ENCODE data around the gene DIP2B.
A peak's percentile ranks its signal among the peaks of the same experiment; 100 is the strongest.

DIP2B gene

DNA sequence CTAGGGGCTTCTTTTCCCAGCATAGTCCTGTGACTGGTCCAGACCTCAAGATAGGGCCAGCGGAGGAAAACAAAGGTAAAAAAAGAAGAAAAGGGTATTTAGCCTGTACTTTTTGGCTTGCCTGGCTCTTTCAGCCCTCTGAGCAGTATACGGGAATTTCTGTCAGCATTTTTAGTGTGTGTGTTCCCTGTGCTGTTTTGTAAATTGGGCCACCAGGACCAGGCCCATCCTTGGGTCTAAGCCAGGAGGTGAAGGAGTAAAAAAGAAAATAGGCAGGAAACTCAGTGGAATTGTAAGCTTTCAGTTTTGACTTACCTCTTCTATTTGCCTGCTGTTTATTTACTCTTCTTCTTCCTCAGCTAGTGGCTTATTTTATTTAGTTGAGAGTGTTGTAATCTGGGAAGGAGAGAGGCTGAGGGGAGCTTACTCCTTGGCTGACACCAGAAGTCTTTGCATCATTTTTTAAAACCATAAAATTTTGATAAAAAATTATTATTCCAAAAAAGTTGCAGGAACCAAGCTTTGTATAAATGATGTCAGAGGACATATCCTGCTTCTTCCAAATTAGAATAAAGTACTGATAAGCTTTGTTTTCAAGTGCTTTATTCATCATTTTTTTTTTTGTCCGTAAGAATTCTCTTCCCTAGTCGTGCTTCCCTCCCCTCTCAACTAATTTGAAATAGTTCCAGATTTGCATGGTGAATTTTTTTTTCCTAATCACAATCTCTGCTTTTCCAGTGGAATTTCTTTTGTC, 63.7 kb downstream of the DIP2B start:
- peaks cover 60% of the 10 kb centered on the region for H3K4me1 Mint-ChIP-seq (ENCODE audit: low read depth)
- no peaks in the 10 kb centered on the region for H3K27me3 Mint-ChIP-seq
- no peak overlapping the region for H3K4me3 Mint-ChIP-seq
- H3K27ac Mint-ChIP-seq = no peak overlapping the region
- H3K36me3 Mint-ChIP-seq (ENCODE audit: low read depth) = peaks cover 1% of the 10 kb centered on the region
- DNase-seq = no peak
- peaks cover 3% of the 10 kb centered on the region for H3K9me3 Mint-ChIP-seq

GRCh38 chr12:50569321-50569720, 64.5 kb downstream of the DIP2B start:
- no peak for DNase-seq
- Mint-ChIP-seq H3K4me1 (ENCODE audit: low read depth) (peaks cover 58% of the 10 kb centered on the region), H3K36me3 (ENCODE audit: low read depth) (peaks cover 1% of the 10 kb centered on the region), H3K27ac (no peak overlapping the region), H3K9me3 (peaks cover 3% of the 10 kb centered on the region), H3K27me3 (no peaks in the 10 kb centered on the region), H3K4me3 (no peak overlapping the region)

GRCh38 chr12:50569876-50570275, 65.1 kb downstream of the DIP2B start:
- DNase-seq = no peak
- no peak overlapping the region for H3K4me3 Mint-ChIP-seq
- H3K27ac Mint-ChIP-seq = no peak overlapping the region
- peaks cover 1% of the 10 kb centered on the region for H3K36me3 Mint-ChIP-seq (ENCODE audit: low read depth)
- no peaks in the 10 kb centered on the region for H3K27me3 Mint-ChIP-seq
- peaks cover 3% of the 10 kb centered on the region for H3K9me3 Mint-ChIP-seq
- peaks cover 55% of the 10 kb centered on the region for H3K4me1 Mint-ChIP-seq (ENCODE audit: low read depth)

GRCh38 chr12:50571786-50572185, 67.0 kb downstream of the DIP2B start:
- no peak overlapping the region for H3K27ac Mint-ChIP-seq

DNA sequence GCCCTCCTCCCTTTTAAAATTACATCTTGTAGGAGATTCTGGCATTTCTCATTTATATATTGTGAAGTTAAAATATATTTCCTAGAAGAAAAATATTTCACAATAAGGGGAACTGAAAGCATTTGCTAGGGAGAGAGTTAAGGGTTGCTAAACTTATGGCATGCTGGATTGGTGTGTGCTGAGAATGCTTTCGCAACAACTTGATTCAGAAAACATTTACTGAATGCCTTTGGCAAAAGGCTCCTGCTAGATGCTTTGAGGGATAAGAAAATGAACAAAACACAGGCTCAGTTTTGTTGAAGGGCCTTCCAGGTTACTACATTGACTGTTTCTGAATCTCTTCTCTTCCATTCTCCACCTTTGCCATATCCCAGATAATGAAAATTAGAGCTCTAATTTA, 67.5 kb downstream of the DIP2B start:
- peaks cover 42% of the 10 kb centered on the region for H3K4me1 Mint-ChIP-seq (ENCODE audit: low read depth)
- H3K9me3 Mint-ChIP-seq = peaks cover 3% of the 10 kb centered on the region
- DNase-seq = no peak
- no peak overlapping the region for H3K27ac Mint-ChIP-seq
- peaks cover 1% of the 10 kb centered on the region for H3K36me3 Mint-ChIP-seq (ENCODE audit: low read depth)
- H3K4me3 Mint-ChIP-seq = no peak overlapping the region
- H3K27me3 Mint-ChIP-seq = no peaks in the 10 kb centered on the region

More at GRCh38 chr12:50571786-50572185, 67.0 kb downstream of the DIP2B start:
- Mint-ChIP-seq H3K4me3 (no peak overlapping the region), H3K4me1 (ENCODE audit: low read depth) (peaks cover 46% of the 10 kb centered on the region), H3K9me3 (peaks cover 3% of the 10 kb centered on the region), H3K27me3 (no peaks in the 10 kb centered on the region), H3K36me3 (ENCODE audit: low read depth) (peaks cover 1% of the 10 kb centered on the region)
- no peak for DNase-seq

DNA sequence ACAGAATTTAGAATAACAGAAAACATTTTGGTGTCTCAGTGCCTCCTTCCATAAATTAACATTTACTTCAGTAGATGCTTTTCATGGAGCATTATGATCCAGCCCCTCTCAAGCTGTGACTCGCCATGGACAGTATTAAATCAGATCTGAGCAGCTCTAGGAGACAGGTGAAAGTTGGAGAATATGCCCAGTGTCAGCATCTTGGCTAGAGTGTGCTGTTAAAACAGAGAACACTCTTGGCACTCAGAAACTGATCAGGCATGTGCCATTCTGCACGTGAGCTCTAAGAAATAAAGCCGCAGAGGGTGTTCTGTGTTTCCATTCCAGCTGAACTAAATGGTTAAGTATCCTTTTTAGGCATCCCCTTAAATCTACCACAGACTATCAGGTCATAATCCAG, 68.0 kb downstream of the DIP2B start:
- Mint-ChIP-seq H3K4me3 (no peak overlapping the region), H3K4me1 (ENCODE audit: low read depth) (peaks cover 41% of the 10 kb centered on the region), H3K27ac (no peak overlapping the region), H3K9me3 (peaks cover 2% of the 10 kb centered on the region), H3K27me3 (no peaks in the 10 kb centered on the region), H3K36me3 (ENCODE audit: low read depth) (peaks cover under 1% of the 10 kb centered on the region)
- DNase-seq = no peak

DNA sequence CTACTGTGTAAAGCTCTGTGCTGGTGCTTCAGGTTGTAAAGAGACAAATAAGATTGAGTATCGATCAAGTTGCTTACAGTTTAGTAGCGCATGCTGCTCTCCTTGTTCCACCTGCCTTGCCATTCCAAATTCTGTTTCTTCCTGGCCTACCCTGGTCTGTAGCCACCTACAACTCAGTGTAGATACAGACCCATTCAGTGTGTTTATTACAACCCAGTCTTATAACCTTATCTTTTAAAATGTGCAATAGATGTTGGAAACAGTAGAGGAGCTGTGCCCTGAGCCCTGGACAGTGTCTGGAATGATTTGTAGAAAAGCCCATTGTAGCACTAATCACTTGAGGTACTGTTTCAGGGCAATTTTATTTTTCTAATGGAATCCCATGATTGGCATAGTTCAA, 68.5 kb downstream of the DIP2B start:
- no peak for DNase-seq
- Mint-ChIP-seq H3K27me3 (no peaks in the 10 kb centered on the region), H3K9me3 (no peaks in the 10 kb centered on the region), H3K27ac (no peak overlapping the region), H3K36me3 (ENCODE audit: low read depth) (no peaks in the 10 kb centered on the region), H3K4me1 (ENCODE audit: low read depth) (peaks cover 38% of the 10 kb centered on the region), H3K4me3 (no peak overlapping the region)

- Mint-ChIP-seq H3K36me3 (ENCODE audit: low read depth) (no peaks in the 10 kb centered on the region), H3K4me1 (ENCODE audit: low read depth) (peaks cover 33% of the 10 kb centered on the region), H3K27me3 (no peaks in the 10 kb centered on the region), H3K27ac (no peak overlapping the region), H3K4me3 (no peak overlapping the region), H3K9me3 (no peaks in the 10 kb centered on the region)
- no peak for DNase-seq
These were observed 70.0 kb downstream of the DIP2B start for GRCh38 chr12:50574601-50575348.

- peaks cover 32% of the 10 kb centered on the region for H3K4me1 Mint-ChIP-seq (ENCODE audit: low read depth)
- H3K27ac Mint-ChIP-seq = peak overlapping the region; percentile 85
- no peaks in the 10 kb centered on the region for H3K9me3 Mint-ChIP-seq
- H3K36me3 Mint-ChIP-seq (ENCODE audit: low read depth) = peaks cover 5% of the 10 kb centered on the region
- DNase-seq = no peak
- H3K27me3 Mint-ChIP-seq = no peaks in the 10 kb centered on the region
- H3K4me3 Mint-ChIP-seq = no peak overlapping the region
These were observed 75.0 kb downstream of the DIP2B start for GRCh38 chr12:50579757-50580267.

- no peak for DNase-seq
- no peak overlapping the region for H3K4me3 Mint-ChIP-seq
- no peaks in the 10 kb centered on the region for H3K9me3 Mint-ChIP-seq
- H3K4me1 Mint-ChIP-seq (ENCODE audit: low read depth) = peaks cover 29% of the 10 kb centered on the region
- no peaks in the 10 kb centered on the region for H3K27me3 Mint-ChIP-seq
- H3K36me3 Mint-ChIP-seq (ENCODE audit: low read depth) = peaks cover 5% of the 10 kb centered on the region
- no peak overlapping the region for H3K27ac Mint-ChIP-seq
These were observed 75.7 kb downstream of the DIP2B start for GRCh38 chr12:50580436-50580835.

DNA sequence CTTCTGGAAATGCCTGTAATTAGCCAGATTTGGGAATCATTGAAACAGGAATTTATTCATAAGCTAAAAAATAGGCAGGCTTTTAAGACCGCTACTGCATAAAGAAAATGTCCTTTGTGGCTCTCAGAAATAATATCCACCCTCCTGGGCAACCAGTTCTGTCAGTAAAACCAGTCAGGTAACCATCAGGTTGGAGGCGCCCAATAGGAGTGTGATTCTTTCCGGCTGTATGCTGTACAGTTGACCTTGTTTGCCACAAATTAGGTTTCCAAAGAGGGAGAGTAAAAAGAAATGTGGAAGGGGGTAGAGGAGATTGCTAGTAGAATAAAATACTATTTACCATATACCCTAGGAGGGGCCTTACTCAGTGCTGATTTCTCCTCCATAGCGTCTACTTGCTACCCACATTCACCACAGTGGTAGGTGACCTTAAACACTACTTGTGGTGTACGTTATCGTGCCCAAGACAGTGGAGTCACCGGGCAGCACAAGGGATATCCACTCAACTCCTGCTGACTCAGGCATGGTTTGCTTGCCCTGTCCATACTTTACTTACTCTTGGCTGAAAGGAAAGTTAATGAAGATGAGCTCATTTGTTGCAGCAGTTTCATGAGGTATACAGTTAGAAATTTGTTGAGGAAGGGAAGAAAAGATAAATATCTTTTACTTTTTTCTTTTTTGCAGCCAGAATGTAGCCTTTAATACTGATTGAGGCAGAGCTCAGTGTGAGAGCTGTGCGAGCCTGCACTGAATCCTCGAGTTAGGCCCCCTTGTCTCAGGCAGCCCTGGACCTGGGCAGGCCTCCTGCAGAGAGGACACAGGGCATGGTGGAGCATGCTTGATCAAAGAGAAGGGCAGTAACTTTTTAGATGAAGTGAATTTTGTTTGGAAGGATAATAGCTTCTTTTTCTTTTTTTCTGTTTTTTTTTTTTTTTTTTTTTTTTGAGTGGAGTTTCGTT, 76.7 kb downstream of the DIP2B start:
- Mint-ChIP-seq H3K27ac (peak overlapping the region; percentile 47), H3K27me3 (no peaks in the 10 kb centered on the region), H3K36me3 (ENCODE audit: low read depth) (peaks cover 5% of the 10 kb centered on the region), H3K9me3 (no peaks in the 10 kb centered on the region), H3K4me1 (ENCODE audit: low read depth) (peaks cover 29% of the 10 kb centered on the region), H3K4me3 (no peak overlapping the region)
- no peak for DNase-seq

GRCh38 chr12:50584135-50584534, 79.3 kb downstream of the DIP2B start:
- no peak for DNase-seq
- Mint-ChIP-seq H3K27ac (no peak overlapping the region), H3K27me3 (no peaks in the 10 kb centered on the region), H3K4me1 (ENCODE audit: low read depth) (peaks cover 42% of the 10 kb centered on the region), H3K36me3 (ENCODE audit: low read depth) (peaks cover 5% of the 10 kb centered on the region), H3K4me3 (no peak overlapping the region), H3K9me3 (no peaks in the 10 kb centered on the region)

DNA sequence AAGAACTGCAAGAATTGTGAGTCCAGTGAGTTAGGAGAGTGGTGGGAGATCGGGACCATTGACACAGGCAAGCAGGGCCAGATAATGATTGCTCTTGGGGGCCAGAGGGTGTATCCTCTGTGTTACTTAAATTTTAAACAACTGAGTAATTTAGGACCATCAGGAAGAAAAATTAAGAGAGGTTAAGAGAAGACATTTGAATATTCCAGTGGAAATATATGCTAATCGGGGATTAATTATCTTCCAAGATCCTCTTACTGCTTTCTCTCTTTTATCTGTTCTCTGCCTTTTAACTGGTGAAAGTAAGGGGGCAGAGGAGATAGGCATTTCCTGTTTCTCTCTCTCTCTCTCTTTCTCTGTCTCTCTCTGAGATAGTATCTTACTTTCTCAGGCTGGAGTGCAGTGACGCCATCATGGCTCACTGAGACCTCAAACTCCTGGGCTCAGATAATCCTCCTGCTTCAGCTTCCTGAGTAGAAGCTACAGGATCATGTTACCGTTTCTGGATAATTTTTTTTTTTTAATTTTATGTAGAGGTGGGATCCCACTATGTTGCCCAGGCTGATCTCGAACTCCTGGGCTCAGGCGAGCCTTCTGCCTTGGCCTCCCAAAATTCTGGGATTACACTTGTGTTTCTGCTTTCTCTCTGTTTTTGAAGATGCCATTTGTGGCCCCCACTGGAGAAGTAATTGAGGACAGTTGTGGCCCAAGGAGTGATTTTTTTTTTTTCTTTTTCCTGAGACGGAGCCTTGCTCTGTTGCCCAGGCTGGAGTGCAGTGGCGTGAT, 85.1 kb downstream of the DIP2B start:
- Mint-ChIP-seq H3K9me3 (no peaks in the 10 kb centered on the region), H3K4me3 (no peak overlapping the region), H3K4me1 (ENCODE audit: low read depth) (peaks cover 42% of the 10 kb centered on the region), H3K27me3 (no peaks in the 10 kb centered on the region), H3K27ac (peak overlapping the region; percentile 76), H3K36me3 (ENCODE audit: low read depth) (no peaks in the 10 kb centered on the region)
- no peak for DNase-seq

- H3K36me3 Mint-ChIP-seq (ENCODE audit: low read depth) = no peaks in the 10 kb centered on the region
- DNase-seq = no peak
- no peaks in the 10 kb centered on the region for H3K27me3 Mint-ChIP-seq
- H3K4me3 Mint-ChIP-seq = no peak overlapping the region
- peak overlapping the region; percentile 76 for H3K27ac Mint-ChIP-seq
- H3K4me1 Mint-ChIP-seq (ENCODE audit: low read depth) = peaks cover 44% of the 10 kb centered on the region
- H3K9me3 Mint-ChIP-seq = no peaks in the 10 kb centered on the region
These were observed 86.1 kb downstream of the DIP2B start for GRCh38 chr12:50590869-50591268.
